Non-pigmented ciliary epithelial cell (primary cell): Measurements from ENCODE around the gene COQ5.
"Not testable (repeated sequence)": the region's sequence is repeated elsewhere in the genome, so short reads cannot be mapped to it uniquely, and the experiment has no call there.

Source experiments
- DNase-seq: peaks from one replicate; pipeline ENCODE4 v3.0.0-alpha.2; 2010; ENCODE audit warnings: low read depth

The COQ5 gene

DNA sequence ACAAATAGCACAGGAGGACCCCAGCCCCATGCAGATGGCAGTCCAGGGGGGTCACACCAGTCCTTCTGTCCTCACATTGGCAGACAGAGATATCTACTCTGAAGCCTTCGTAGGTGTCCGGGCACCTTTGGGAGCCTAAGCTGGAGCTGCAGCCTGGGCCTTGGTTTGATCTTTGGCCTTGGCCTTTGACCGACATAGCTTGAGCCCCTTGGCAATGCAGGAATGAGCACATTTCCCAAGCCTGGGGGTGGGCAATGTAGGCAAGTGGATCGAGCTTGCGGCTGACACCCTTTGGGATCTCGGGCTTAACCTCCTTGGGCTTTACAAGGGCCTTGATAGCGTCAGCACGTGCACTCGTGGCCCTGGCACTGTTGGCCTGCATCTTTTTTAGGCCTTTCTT, 6.4 kb downstream of the COQ5 start:
- no peak for DNase-seq

DNA sequence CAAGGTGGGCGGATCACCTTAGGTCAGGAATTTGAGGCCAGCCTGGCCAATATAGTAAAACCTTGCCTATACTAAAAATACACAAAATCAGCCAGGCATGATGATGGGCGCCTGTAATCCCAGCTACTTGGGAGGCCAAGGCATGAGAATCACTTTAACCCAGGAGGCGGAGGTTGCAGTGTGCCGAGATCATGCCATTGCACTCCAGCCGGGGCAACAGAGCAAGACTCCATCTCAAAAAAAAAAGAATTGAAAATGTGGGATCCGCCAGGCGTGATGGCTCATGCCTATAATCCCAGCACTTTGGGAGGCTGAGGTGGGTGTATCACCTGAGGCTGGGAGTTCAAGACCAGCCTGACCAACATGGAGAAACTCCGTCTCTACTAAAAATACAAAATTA, 9.6 kb downstream of the COQ5 start:
- DNase-seq, result not testable (repeated sequence)

DNA sequence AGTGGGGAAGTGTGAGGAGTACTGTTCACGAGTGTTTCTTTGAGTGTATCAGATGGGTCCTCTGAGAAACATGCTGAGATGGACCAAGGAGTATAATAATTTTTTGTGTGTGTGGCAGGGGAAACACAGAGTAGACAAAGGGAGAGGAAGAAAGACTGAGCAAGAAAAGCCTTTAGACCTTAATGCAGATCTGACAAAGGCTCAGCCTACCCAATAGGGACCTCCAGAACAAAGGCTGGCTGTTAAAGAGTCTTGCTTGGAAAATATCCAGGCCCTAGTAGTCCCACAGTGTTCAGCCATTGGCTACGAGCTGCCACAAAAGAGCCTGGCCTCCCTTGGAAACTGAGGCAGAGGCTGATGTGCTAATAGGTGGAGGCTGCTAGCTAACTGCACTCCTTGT, 13.5 kb downstream of the COQ5 start:
- no peak for DNase-seq

DNA sequence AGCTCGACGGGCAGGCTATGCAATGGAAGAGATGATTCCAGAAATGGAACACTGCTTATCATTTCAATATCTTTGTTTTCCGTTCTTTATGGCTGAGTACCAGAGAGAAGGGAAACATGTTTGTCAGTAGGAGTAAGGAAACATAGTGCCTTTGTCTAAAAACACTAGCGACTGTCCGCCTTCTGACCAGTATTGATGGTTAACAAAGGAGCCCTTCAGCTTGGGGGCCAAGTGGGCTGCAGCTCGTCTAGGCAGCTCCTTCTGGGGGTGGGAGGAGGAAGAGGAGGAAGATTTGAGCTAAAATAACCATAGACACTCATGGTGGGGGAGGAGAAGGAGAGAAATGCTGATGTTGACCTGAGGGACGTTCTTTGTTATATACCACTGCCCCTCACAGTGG, 15.0 kb downstream of the COQ5 start:
- no peak for DNase-seq

DNA sequence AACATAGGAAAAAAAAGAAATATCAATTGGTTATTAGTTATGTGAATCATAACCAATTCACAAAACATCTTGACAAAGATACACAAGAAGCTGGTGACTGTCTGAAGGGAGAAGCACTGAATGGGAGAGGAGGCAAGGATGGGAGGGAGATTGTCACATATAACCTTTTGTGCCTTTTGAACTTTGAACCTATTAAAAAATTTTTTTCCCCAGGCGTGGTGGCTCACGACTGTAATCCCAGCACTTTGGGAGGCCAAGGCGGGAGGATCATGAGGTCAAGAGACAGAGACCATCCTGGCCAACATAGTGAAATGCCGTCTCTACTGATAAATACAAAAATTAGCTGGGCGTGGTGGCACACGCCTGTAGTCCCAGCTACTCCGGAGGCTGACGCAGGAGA, 20.4 kb downstream of the COQ5 start:
- DNase-seq, result no peak

DNA sequence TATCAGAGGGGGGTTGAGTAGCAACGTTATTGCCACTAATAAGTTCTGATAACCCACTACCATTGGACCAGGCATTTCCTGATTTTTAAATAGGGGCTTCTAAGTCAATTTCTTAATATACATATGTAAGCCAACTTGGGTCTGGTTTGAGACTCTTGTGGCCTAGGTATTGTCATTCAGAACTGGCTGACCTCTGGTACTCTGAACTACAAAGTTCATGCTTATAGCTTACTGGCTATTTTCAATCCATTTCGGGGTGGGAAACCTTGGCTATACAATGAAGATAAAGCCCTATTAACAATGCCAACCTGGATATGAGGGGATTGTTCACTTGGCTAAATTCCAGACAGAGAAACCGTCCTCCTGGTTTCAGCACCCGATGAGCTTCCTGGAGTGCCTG, 24.4 kb downstream of the COQ5 start:
- DNase-seq, result no peak

DNA sequence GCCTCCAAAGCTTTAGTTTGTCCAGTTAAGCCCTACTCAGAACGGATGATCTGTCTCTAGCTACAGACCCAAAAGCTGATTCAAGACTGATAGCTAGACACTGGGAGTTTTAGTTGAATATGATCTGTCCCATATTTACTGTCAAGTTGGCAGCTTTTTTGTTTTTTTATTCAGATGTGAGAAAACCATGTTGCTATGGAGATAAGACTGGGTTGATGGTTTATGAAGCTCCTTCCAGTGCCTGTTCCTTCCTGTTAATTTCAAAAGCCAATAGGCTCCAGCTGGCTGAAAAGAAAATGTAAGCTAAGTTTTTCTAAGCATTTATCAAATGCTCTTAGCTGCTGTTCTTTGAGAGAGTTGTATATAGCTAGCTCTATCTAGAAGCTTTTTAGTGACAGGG, 28.4 kb downstream of the COQ5 start:
- DNase-seq, result no peak

DNA sequence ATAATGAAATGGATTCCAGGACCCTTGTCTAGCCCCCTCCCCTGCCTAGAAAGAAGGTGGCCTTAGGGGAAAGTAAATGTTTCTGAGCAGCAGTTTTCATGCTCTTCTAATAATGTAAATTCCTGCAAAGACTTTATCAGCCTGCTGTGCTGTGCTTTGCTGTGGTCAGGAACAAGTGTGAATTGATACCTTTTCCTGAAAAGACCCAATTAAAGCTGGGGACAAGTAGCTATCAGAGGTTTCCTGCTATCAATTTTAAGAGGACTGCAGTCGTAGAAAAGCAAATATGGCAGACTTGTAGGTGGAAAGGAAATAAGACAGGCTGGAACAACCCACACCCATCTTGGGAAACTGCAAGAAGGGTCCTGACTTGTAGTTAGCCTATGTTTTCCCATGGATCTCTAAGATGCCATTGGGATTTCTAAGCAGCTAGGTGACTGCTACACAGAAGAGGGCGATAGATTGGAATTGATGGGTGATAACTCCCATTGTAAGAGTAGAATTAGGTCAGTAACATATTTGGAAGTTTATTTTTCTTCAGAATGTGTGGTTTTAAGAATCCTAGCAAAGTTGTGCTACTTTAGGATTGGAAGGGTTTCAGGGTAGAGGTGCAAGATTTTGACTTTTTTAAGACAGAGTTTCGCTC, 30.0 kb downstream of the COQ5 start:
- DNase-seq, result no peak

DNA sequence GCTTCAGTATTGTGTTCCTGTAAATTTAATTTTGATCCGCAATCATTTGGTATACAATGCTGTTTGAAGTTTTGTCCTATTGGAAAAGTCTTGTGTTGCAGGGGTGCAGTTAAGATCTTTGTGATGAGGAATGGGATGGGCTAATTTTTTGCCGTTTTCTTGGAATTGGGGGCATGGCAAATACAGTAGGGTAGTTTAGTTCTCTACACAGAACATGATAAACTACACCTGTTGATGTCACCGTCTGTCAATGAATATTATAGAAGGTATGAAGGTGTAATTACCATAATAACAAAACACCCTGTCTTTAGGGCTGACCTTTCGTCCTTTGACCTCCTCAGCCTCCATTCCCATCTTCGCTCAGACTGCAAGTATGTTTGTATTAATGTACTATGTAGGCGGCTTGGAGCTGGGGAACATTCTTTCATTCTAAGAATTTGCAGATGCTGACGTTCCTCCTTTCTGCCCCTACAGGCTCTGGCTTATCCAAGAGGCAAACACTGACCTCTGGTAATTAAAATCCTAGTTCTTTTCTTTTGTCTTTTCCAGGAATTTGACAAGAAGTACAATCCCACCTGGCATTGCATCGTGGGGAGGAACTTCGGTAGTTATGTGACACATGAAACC, 31.3 kb downstream of the COQ5 start:
- no peak for DNase-seq

DNA sequence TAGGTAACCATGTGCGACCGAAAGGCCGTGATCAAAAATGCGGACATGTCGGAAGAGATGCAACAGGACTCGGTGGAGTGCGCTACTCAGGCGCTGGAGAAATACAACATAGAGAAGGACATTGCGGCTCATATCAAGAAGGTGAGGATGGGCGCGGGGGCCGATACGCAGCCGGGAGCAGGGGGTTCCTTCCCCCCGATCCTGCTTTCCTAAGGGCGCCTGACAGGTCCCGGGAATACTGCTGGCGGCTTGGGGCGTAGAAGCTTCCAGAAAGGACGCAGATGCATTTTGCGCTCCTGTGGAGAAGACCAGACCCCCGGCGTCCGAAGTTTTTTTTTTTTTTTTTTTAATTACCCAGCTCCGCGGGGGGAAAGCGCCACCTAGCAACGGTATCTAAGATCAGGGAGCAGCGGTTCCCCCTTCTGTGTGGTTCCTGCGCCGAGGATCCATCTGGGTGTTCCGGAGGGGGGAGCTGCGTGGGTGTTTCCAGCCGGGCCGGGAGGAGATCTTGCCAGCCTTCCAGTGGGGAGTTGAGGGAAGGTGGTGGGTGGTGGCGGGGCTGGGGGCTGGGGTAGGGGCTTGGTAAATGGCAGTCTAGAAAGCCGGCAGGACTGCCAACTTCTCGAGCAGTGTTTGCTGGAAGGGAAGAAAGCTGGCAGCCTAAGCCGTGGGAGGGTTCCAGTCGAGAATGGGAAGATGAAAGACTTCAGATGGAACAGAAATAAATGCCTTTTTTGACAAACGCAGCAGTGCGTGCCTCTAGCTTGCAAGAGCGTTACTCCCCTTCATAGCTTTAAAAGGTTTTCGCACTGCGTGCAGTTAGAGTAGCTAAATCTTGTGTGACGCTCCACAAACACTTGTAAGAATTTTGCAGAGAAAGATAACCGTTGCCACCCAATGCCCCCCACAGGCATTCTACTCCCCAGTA, 32.3 kb downstream of the COQ5 start:
- no peak for DNase-seq

DNA sequence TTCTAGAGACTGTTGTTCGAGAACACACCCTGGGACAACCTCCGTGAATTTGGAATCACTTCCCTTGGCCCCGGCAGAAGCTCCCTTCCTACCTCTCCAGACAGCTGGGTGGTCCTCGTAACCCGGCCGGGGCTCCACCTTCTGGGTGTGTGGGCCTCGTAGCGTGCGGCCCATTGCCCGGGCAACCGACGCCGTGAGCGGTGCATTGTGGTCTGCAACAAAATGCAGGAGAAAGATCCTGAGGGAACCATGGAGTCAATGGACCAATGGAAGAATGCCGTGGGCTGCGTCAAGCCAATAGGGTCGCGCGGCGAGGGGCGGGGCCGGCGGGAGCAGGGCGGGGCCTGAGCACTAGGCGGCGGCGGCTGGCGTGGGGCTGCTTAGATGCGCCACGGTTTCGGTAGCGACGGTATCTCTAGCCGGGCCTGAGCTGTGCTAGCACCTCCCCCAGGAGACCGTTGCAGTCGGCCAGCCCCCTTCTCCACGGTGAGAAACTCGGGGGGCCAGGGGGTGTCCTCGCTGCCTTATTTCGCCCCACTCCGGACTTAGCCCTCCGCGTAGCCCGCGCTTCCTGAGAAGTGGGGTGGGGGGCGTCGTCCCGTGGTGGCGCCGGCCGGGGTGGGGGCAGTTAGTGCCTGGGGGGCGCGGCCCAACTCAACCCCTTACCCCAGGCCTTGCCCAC, 33.1 kb downstream of the COQ5 start, which contains the start of gene DYNLL1:
DYNLL1 (plus strand) TSS at position 383 of the 682 bp plus-strand sequence. CDS start 309 bp downstream, outside the sequence.
- DNase-seq, result peak; percentile 77

DNA sequence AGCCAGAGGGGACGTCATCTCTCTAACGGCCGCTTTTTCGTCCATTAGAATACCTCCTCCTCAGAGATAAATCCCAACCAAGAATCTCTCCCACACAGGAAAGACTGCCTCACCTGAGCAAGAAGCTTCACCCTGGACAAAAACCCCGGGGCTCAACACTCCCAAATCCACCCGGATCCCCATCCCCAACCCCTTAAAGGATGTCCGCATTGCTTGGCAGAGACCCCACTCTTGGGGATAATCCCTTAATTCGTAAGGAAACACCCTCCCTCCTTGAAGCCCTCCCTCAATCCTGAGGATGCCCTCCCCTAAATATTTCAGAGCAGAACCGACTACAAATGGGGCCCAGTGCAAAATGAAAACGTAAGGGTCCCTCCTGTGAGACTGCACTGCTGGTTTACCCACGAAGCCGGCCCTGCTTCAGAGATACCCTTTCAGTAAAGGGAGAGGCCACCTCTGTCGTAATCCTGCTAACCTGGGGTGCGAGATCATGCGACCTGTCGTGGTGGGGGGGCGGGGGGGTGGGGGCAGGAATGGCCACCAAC, 33.7 kb downstream of the COQ5 start:
- no peak for DNase-seq

DNA sequence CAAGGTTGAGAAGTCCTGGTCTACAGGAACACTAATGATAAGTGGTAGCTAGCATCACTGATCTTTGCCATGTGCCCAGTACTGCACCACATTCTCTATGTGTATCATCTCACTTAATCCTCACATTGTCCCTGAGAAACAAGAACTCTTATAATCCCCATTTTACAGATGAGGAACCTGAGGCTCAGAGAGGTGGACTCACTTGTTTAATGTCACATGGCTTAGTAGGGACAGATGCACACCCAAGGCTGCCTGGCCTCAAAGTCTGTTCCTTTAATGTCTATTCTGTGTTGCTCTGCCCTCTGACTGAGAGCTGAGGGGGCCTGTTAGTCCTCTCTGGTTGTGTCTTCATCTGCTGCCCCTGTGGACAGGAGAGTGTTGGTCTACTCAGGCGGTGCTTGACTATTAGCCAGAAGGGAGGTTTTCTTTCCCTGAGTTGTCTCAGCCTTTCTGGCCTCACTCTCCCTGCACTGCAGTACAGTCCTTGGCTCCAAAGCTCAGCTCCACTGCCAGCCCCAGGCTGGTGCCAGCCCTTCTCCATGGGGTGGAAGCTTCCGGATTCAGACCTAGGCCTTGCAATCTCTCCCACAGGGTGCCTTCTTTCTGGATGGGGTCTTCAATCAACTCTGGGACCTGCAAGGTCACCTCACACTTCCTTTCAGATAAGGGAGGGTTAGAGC, 38.0 kb downstream of the COQ5 start:
- DNase-seq, result no peak

DNA sequence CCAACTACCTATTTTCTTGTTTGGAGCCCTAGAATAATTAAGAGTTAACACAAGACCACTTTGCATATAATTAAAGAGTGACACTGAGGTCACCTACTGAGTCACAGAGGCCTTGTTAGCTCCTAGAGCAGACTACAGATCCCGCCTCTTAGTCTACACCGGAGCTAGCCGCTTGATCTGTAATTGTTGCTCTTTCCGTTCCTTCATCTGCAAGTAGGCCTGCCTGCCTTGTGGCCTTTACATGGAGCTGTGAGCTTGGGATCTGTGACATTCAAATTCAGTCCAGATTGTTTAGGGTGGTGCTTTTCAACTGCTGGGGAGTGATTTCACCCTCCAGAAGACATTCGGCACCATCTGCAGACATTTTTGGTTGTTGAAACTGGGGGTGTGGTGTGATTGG, 38.6 kb downstream of the COQ5 start:
- DNase-seq, result no peak

DNA sequence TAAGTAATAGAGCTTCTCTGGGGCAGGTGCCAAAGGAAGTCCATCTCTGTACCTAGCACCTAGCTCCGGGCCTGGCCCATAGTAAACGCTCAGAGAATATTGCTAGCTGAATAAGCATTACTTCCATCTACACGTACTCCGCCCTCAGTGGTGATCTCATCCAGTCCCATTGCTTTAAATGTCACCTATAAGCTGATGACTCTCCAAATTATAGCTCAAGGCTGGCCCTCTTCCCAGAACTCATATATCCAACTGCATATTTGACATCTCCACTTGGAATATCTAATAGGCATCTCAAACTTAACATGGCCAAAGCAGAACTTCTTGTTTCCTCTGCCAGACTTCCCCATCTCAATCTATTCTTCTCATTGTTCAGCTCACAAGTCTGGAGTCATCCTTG, 39.9 kb downstream of the COQ5 start:
- DNase-seq, result no peak

DNA sequence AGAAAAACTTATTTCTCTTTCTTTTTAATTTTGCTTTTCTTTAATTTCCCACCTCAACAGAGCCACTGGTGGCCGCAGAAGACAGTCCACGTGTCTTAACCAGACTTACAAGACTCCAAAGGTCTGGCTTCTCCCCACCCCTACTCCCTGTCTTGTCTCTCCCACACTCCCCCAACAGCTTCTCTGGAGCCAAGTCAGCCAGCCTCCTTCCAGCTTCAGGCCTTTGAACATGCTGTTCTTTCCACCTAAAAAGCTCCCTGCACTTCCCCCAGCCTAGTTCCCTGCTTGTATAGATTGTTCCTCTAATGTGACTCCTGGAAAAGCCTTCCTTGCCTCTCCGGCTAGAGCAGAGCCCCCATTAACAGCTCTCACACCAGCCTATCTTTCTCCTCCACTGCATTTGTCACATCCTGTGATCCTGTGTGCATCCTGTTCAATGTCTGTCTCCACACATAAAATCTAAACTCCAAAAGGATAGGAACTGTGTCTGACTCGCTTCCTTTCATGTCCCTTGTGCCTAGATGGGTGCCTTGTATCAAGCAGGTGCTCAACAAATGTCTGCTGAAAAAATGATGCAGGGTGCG, 40.8 kb downstream of the COQ5 start:
- DNase-seq, result no peak

DNA sequence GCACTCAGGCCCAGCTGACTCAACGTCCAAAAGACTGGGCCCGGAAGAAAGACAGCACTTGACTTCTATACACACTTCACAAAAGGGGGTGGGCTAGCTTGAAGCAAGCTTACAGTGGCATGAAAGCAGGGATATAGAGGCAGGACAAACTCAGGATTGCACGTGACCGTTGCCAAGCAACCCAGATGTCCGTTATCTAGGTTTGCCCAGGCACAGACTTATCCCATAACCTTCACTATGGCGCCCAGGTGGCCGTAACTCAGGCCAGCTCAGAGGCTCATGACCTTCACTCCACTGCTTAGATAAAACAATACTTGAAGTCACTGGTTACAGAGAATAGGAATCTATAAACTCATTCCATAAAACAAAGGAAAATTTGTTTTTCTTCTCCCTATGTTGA, 41.4 kb downstream of the COQ5 start:
- DNase-seq, result not testable (repeated sequence)

DNA sequence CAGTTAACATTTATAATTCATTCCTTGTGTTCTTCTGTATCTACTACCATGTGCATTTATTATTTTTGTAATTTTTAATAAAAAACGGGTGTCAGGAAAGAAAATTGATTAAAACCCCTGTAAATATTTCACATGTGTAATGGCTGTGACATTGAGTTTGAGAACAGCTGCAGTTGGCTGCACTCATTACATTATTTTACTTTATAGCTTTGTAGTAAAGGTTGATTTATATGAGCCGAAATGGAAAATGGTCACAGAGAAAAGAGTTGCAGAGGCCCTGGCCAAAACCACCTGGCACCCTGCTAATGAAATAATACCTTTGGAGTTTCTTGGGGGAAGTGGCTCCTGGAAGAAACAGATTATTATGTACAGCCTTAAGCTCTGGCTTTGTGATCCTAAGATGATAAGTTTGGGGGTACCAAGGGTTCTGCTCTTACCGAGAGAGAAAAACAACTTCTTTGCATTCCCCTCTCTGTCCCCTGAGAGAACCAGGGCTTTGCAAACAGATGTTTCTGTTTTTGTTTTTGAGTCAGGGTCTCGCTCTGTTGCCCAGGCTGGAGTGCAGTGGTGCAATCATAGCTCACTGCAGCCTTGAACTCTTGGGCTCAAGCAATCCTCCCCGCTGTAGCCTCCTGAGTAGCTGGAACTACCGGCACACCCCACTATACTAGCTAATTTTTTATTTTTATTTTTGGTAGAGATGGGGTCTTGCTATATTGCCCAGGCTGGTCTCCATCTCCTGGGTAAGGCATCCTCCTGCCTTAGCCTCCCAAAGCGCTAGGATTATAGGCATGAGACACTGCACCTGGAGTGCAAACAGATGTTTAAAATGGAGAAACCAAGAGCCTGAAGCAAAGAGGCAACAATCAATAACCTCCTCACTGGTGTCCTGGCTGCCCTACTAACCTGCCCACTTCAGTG, 42.7 kb downstream of the COQ5 start:
- DNase-seq, result no peak

DNA sequence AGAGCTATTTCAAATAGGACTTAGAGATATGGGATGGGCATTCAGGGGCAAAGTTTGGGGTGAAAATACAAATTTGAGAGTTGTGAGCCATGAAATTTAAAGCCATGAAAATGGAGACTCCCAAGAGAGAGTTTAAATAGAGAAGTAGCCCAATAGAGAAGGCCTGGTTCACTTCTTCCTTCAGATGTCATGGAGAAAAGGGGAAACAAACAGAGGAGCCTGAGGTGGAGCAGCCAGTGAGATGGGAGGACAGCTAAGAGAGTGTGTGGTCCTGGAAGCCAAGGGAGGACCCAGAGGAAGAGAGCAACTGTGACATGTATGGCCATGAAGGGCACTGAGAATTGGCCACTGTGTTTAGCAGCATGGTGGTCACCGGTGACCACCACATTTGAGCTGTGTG, 45.3 kb downstream of the COQ5 start:
- DNase-seq, result no peak
